HEK293 (cell line): ENCODE results near the gene ICAM5.

Experiments
- ZBTB8A ChIP-seq: fragments of 450-650 bp; formaldehyde crosslinking; IDR thresholded peaks from 2 replicates; pipeline ENCODE4 v1.5.1; 2016; ENCODE audit warnings: missing biosample characterization, missing genetic modification characterization
- ZNF10 ChIP-seq: fragments of 450-650 bp; formaldehyde crosslinking; IDR thresholded peaks from 2 replicates; pipeline ENCODE4 v1.5.1; 2017; ENCODE audit warnings: missing biosample characterization, missing genetic modification characterization
- TF ChIP-seq, protein P1 (sequence below): fragments of 450-650 bp; formaldehyde crosslinking; IDR thresholded peaks from 2 replicates; pipeline ENCODE4 v1.5.1; 2016; ENCODE audit warnings: missing biosample characterization, missing genetic modification characterization

DNA sequence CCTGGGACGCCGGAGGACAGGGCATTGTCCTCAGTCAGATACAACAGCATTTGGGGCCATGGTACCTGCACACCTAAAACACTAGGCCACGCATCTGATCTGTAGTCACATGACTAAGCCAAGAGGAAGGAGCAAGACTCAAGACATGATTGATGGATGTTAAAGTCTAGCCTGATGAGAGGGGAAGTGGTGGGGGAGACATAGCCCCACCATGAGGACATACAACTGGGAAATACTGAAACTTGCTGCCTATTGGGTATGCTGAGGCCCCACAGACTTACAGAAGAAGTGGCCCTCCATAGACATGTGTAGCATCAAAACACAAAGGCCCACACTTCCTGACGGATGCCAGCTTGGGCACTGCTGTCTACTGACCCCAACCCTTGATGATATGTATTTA, 4.4 kb upstream of the ICAM5 start:
- TF ChIP-seq, protein P1, sequence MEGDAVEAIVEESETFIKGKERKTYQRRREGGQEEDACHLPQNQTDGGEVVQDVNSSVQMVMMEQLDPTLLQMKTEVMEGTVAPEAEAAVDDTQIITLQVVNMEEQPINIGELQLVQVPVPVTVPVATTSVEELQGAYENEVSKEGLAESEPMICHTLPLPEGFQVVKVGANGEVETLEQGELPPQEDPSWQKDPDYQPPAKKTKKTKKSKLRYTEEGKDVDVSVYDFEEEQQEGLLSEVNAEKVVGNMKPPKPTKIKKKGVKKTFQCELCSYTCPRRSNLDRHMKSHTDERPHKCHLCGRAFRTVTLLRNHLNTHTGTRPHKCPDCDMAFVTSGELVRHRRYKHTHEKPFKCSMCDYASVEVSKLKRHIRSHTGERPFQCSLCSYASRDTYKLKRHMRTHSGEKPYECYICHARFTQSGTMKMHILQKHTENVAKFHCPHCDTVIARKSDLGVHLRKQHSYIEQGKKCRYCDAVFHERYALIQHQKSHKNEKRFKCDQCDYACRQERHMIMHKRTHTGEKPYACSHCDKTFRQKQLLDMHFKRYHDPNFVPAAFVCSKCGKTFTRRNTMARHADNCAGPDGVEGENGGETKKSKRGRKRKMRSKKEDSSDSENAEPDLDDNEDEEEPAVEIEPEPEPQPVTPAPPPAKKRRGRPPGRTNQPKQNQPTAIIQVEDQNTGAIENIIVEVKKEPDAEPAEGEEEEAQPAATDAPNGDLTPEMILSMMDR (tag by site-specific recombination): no peak
- no peak for TF ChIP-seq ZBTB8A (tag by site-specific recombination)
- TF ChIP-seq ZNF10 (tag by site-specific recombination): no peak
